Endothelial cell of umbilical vein (primary cell): Measurements from ENCODE around the gene PRUNE2. TPM values are rescaled to one million over a fixed set of nuclear protein-coding genes. Genes with fewer than 3 reads are reported as not detected.

ENCODE experiments used
- BruUV-seq: library from RNA; stranded (reverse); fragments of 400-500 nt; replicated peaks from 2 replicates; lab custom pipeline; 2021; lab: Mats Ljungman, UMichigan
- CTCF ChIA-PET: fragments of 300-600, 350-600 bp; sonication (Branson Sonifier 250); formaldehyde crosslinking; loops from one replicate; lab custom pipeline; 2021; ENCODE audit warnings: antibody characterized with exemption, inconsistent platforms; lab: Charles Lee
- POLR2A ChIA-PET: fragments of 300-600, 350-600 bp; sonication (Branson Sonifier 250); formaldehyde crosslinking; loops from one replicate; lab custom pipeline; 2021; ENCODE audit warnings: antibody characterized with exemption, inconsistent platforms; lab: Charles Lee
- DNase-seq: peaks from one replicate; pipeline ENCODE4 v3.0.0-alpha.2; 2011; ENCODE audit warnings: low read depth, low spot score
- FAIRE-seq: peaks from 2 replicates; lab custom pipeline; 2011; peaks lifted over from hg19 to GRCh38; lab: Jason Lieb, UNC
- H2AFZ ChIP-seq: 2 replicates; pipeline ENCODE4 v1.6.0; 2012; ENCODE audit warnings: low read depth, low read length, control low read depth, inconsistent platforms
- H3K27ac ChIP-seq: 2 replicates; pipeline ENCODE4 v1.5.1; 2011; ENCODE audit warnings: low read depth, mild to moderate bottlenecking, control low read depth, low read length, moderate library complexity; ENCODE audit not compliant: insufficient read depth
- H3K27me3 ChIP-seq, 2 experiments: 2 replicates each; pipeline versions ENCODE4 v1.6.0 to v1.6.1; 2011; ENCODE audit warnings: low read length in 2 of 2, mixed read lengths in 1 of 2; ENCODE audit not compliant: control insufficient read depth in 2 of 2, insufficient read depth in 2 of 2
- H3K36me3 ChIP-seq, 2 experiments: 2 replicates in 1 of 2; 3 replicates in 1 of 2; pipeline ENCODE4 v1.5.1; 2011; ENCODE audit warnings: low read length in 2 of 2, mild to moderate bottlenecking in 1 of 2, moderate library complexity in 1 of 2; ENCODE audit not compliant: control insufficient read depth in 2 of 2, insufficient read depth in 2 of 2; ENCODE audit errors: extremely low read depth in 1 of 2
- H3K4me1 ChIP-seq: 3 replicates; pipeline ENCODE4 v1.5.1; 2011; ENCODE audit warnings: mild to moderate bottlenecking, low read length; ENCODE audit not compliant: control insufficient read depth, insufficient read depth; ENCODE audit errors: extremely low read depth
- H3K4me2 ChIP-seq: 2 replicates; pipeline ENCODE4 v1.6.1; 2011; ENCODE audit warnings: low read length, control low read depth, mixed read lengths; ENCODE audit not compliant: insufficient read depth
- H3K4me3 ChIP-seq, 3 experiments: fragments of 200-600 bp in 1 of 3; sonication (generic), shearing (Covaris generic) in 1 of 3; replicated peaks in 1 of 3; 2 replicates each; pipeline ENCODE4 v1.5.1; 2011 to 2016; ENCODE audit warnings: control low read depth in 3 of 3, low read length in 3 of 3, mild to moderate bottlenecking in 2 of 3, inconsistent platforms in 1 of 3, low read depth in 1 of 3, moderate library complexity in 1 of 3; ENCODE audit not compliant: insufficient read depth in 1 of 3
- H3K79me2 ChIP-seq: 2 replicates; pipeline ENCODE4 v1.6.0; 2012; ENCODE audit warnings: low read length, inconsistent platforms; ENCODE audit not compliant: control insufficient read depth, insufficient read depth
- H3K9ac ChIP-seq: replicated peaks from 2 replicates; pipeline ENCODE3; 2011; ENCODE audit warnings: low read length, control low read depth; ENCODE audit not compliant: insufficient read depth; ENCODE audit errors: extremely low read depth
- H3K9me1 ChIP-seq: replicated peaks from 3 replicates; pipeline ENCODE4 v1.6.0; 2011; ENCODE audit warnings: mild to moderate bottlenecking, low read length; ENCODE audit not compliant: control insufficient read depth, insufficient read depth; ENCODE audit errors: extremely low read depth
- H3K9me3 ChIP-seq: replicated peaks from 2 replicates; pipeline ENCODE4 v1.5.1; 2012; ENCODE audit warnings: low read length, inconsistent platforms; ENCODE audit not compliant: control insufficient read depth, insufficient read depth
- H4K20me1 ChIP-seq: replicated peaks from 2 replicates; pipeline ENCODE3; 2011; ENCODE audit warnings: mild to moderate bottlenecking, low read length; ENCODE audit not compliant: control insufficient read depth, insufficient read depth; ENCODE audit errors: extremely low read depth
- EZH2 ChIP-seq: IDR thresholded peaks from 2 replicates; pipeline ENCODE4 v1.6.1; 2012; ENCODE audit warnings: borderline replicate concordance, low read depth, mild to moderate bottlenecking, moderate library complexity, low read length, inconsistent platforms; ENCODE audit not compliant: severe bottlenecking
- GATA2 ChIP-seq: IDR thresholded peaks from 2 replicates; pipeline ENCODE4 v1.7.0; 2011; ENCODE audit warnings: low read depth, mild to moderate bottlenecking, moderate library complexity, mixed read lengths, low read length; ENCODE audit not compliant: insufficient read length, insufficient read depth
- JUN ChIP-seq: IDR thresholded peaks from 2 replicates; pipeline ENCODE4 v1.6.1; 2011; ENCODE audit warnings: borderline replicate concordance, low read depth; ENCODE audit not compliant: insufficient read length, insufficient read depth
- MYC ChIP-seq: IDR thresholded peaks from one replicate; pipeline ENCODE4 v1.6.1; 2011; ENCODE audit warnings: mild to moderate bottlenecking, low read depth, low read length
- POLR2AphosphoS5 ChIP-seq: IDR thresholded peaks from 2 replicates; pipeline ENCODE4 v1.6.1; 2012; ENCODE audit warnings: low read depth, mild to moderate bottlenecking, control low read depth, low read length, moderate library complexity; ENCODE audit not compliant: insufficient read depth
- dilution Hi-C: fragments of 300-500 bp; cut with MboI; formaldehyde crosslinking; loops from one replicate; pipeline ENCODE4 v1.15.0; 2019; ENCODE audit warnings: low sequenced_read_pairs; ENCODE audit not compliant: extremely low pct_ligation_motif_present
- intact Hi-C: fragments of 100-400 bp; cut with micrococcal nuclease; formaldehyde crosslinking; loops from one replicate; pipeline ENCODE4 v1.10.0; 2022
- polyA plus RNA-seq, 4 experiments: library from polyadenylated mRNA; depleted of rRNA in 3 of 4; stranded (reverse) in 3 of 4; unstranded in 1 of 4; fragments of >200 nt; gene quantifications; 2 replicates each; pipeline versions ENCODE4 v1.2.1 to v1.2.3, GENCODE V29; 2011 to 2012; ENCODE audit warnings: missing spikeins in 1 of 4
- small RNA-seq: library from RNA; depleted of rRNA; stranded (forward); fragments of <200 nt; gene quantifications from one replicate; pipeline ENCODE3, GENCODE V24; 2012; ENCODE audit warnings: low replicate concordance, low read depth; ENCODE audit not compliant: insufficient read depth, insufficient read length
- total RNA-seq: library from RNA; stranded (reverse); gene quantifications from 2 replicates; pipeline ENCODE4 v1.2.3, GENCODE V29; 2021
- TF ChIP-seq, protein P1 (sequence below), 2 donors: IDR thresholded peaks; 1 replicate in 1 of 2; 2 replicates in 1 of 2; pipeline ENCODE4 v1.5.1; 2011; ENCODE audit warnings: low read length in 2 of 2, mild to moderate bottlenecking in 2 of 2, moderate library complexity in 2 of 2, control low read depth in 1 of 2, inconsistent platforms in 1 of 2, low read depth in 1 of 2; ENCODE audit not compliant: insufficient read depth in 1 of 2; ENCODE audit errors: extremely low read depth in 1 of 2

PRUNE2 gene
- total and polyA plus RNA-seq, 2 donors (not counting 3 experiments of a cell fraction or from before 2014, with no cell fraction given) = 15.8 to 21.7 TPM

DNA sequence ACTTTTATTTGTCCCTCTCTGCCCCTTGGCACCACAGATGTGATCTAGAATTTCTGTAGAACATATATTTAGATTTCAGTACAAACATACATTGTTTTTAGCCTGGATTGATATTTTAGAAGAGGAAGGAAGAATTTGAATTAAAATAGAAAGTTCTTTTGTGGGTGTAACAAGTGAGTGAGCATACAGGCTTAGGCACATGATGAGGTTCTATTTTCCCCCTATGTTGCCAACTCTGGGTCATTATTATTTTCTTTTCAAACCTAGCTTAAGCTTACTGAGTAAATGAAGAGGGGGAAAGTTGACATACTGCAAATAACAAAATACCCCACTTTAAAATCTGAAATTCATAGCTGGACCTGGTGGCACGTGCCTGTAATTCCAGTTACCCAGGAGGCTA, 344.0 kb downstream of the PRUNE2 start:
- H3K4me2 ChIP-seq = no peak overlapping the region
- no peak overlapping the region for H3K27ac ChIP-seq
- H3K9ac ChIP-seq = no peak overlapping the region
- intact Hi-C loops = no loop called here
- no peaks in the 10 kb centered on the region for H3K36me3 ChIP-seq
- H2AFZ ChIP-seq = no peak overlapping the region
- no TSS peak for BruUV-seq
- H3K9me1 ChIP-seq = no peaks in the 10 kb centered on the region
- CTCF ChIA-PET = interaction anchor here (1.0 to 2.0 kb wide), 4 partner anchors 14 to 97 kb away, joined by 3 to 9 read pairs (median 4); no protein-coding TSS in a partner anchor
- no peaks in the 10 kb centered on the region for H3K27me3 ChIP-seq
- dilution Hi-C loops = no loop called here
- TF ChIP-seq EZH2 (no peak), POLR2AphosphoS5 (no peak), MYC (no peak), GATA2 (no peak), JUN (no peak)
- TF ChIP-seq, protein P1, sequence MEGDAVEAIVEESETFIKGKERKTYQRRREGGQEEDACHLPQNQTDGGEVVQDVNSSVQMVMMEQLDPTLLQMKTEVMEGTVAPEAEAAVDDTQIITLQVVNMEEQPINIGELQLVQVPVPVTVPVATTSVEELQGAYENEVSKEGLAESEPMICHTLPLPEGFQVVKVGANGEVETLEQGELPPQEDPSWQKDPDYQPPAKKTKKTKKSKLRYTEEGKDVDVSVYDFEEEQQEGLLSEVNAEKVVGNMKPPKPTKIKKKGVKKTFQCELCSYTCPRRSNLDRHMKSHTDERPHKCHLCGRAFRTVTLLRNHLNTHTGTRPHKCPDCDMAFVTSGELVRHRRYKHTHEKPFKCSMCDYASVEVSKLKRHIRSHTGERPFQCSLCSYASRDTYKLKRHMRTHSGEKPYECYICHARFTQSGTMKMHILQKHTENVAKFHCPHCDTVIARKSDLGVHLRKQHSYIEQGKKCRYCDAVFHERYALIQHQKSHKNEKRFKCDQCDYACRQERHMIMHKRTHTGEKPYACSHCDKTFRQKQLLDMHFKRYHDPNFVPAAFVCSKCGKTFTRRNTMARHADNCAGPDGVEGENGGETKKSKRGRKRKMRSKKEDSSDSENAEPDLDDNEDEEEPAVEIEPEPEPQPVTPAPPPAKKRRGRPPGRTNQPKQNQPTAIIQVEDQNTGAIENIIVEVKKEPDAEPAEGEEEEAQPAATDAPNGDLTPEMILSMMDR (IDR thresholded peaks at IDR 0.05; ENCODE audit: extremely low read depth in 1 of 2, insufficient read depth in 1 of 2, low read depth in 1 of 2, low read length in 2 of 2) = no peak
- H3K79me2 ChIP-seq = no peaks in the 10 kb centered on the region
- no peak for FAIRE-seq
- no peaks in the 10 kb centered on the region for H4K20me1 ChIP-seq
- H3K4me1 ChIP-seq = peaks cover 9% of the 10 kb centered on the region
- H3K4me3 ChIP-seq = no peak overlapping the region
- H3K9me3 ChIP-seq = no peaks in the 10 kb centered on the region
- POLR2A ChIA-PET = no interaction called here
- no peak for DNase-seq

Small RNA genes lying within 50 kb of the gene (small RNA-seq; reads per million reads assigned to genes)
- not detected for gene AL359314.1

Other genes with a start within 250 kb of the PRUNE2 start
- 0.32 and 2.5 TPM in 2 replicates for gene PCA3, start 141.7 kb downstream of the PRUNE2 start, total RNA-seq
- 0.86 and 0.88 TPM in 2 replicates for gene PCA3, start 141.7 kb downstream of the PRUNE2 start, polyA plus RNA-seq
- not detected in 2 replicates for gene FOXB2, start 113.5 kb upstream of the PRUNE2 start, total RNA-seq
- not detected in 2 replicates for gene FOXB2, start 113.5 kb upstream of the PRUNE2 start, polyA plus RNA-seq